T1000 (cell line): ENCODE data around the gene GRIN2C.

Experiments
- DNase-seq: peaks from one replicate; lab custom pipeline; 2025; ENCODE audit warnings: mixed read lengths; lab: John Stamatoyannopoulos, UW

Gene GRIN2C

GRCh38 chr17:74799097-74799496, 60.6 kb downstream of the GRIN2C start:
- DNase-seq = no peak

- DNase-seq = no peak
Observed at GRCh38 chr17:74798239-74798707, 61.4 kb downstream of the GRIN2C start.

GRCh38 chr17:74797824-74798223, 61.9 kb downstream of the GRIN2C start:
- no peak for DNase-seq

DNA sequence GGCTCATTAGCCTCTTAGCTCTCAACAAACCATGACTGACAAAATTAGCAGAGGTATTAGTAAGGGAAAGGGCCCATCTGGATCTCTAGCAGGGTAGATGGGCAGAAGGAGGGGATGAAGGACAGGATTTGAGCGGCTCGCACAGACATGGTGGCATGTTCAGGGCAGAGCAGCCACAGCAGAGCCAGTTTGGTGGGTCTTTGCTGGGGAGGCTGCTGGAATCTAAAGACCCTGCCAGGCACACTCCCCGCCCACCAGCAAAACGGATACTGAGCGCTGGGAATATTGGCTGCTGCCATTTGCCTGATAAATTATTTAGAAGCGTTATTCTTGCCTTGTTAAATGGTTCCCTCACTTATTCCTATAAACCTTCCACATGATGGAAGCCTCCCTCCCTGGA, 62.8 kb downstream of the GRIN2C start:
- no peak for DNase-seq

DNA sequence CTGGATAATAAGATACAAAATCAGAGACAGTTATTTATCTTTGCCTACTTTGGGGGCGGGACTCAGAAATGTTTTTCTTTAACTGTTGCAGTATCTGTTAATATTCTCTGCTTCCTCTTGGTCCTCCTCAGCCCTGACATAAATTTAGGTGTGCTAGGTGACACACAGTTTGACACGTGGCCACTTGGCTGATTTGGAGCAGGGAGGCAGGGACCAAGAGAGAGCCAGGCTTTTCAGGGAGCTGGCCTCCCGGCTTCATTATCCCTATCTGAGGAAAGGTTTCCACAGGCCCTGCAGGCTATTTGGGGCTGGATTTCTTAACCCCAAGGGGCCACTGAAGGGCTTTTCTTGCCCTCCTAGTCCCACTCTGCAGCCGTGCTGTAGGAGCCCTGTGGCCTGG, 63.5 kb downstream of the GRIN2C start:
- DNase-seq = no peak

DNA sequence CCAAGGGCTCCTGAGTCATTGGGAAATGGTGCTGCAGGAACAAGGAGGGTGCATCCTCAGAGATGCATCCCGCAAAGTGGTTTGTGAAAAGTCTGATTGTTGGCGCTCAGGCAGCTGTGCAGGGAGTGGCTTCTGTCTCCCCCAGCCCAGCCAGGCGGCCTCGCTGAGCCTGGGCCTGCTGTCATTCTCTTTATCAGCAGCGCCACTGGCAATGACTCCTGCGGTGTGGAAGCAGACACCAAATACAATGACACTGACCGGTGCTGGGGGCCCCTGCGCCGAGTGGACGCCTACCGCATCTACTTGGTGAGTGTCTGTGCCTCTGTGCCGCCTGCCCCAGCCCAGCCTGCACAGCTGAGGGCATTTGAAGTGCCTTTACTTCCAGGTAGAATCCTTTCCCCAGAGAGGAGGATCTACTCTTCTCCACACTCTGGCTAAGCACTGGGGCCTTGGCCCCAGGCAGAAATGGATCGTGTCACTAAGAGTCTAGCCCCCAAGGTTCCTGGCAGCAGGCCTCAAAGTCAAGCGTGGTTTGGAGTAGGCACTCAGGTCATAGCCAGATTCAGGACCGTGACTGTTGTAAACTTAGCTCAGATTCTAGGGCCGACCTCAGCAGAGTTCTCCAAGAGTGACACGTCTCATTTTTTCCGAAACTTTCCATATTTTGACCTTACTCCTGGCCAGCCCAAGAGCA, 64.2 kb downstream of the GRIN2C start:
- DNase-seq = no peak

GRCh38 chr17:74792586-74793105, 67.0 kb downstream of the GRIN2C start:
- DNase-seq = no peak
